Brain pericyte (primary cell): ENCODE data around the gene PDLIM3.
"Not testable (repeated sequence)": the region's sequence is repeated elsewhere in the genome, so short reads cannot be mapped to it uniquely, and the experiment has no call there.

Source experiments
- DNase-seq: peaks from one replicate; pipeline ENCODE4 v3.0.0-alpha.2; 2012; ENCODE audit warnings: low read depth, low spot score

The PDLIM3 gene, protein sequence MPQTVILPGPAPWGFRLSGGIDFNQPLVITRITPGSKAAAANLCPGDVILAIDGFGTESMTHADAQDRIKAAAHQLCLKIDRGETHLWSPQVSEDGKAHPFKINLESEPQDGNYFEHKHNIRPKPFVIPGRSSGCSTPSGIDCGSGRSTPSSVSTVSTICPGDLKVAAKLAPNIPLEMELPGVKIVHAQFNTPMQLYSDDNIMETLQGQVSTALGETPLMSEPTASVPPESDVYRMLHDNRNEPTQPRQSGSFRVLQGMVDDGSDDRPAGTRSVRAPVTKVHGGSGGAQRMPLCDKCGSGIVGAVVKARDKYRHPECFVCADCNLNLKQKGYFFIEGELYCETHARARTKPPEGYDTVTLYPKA

DNA sequence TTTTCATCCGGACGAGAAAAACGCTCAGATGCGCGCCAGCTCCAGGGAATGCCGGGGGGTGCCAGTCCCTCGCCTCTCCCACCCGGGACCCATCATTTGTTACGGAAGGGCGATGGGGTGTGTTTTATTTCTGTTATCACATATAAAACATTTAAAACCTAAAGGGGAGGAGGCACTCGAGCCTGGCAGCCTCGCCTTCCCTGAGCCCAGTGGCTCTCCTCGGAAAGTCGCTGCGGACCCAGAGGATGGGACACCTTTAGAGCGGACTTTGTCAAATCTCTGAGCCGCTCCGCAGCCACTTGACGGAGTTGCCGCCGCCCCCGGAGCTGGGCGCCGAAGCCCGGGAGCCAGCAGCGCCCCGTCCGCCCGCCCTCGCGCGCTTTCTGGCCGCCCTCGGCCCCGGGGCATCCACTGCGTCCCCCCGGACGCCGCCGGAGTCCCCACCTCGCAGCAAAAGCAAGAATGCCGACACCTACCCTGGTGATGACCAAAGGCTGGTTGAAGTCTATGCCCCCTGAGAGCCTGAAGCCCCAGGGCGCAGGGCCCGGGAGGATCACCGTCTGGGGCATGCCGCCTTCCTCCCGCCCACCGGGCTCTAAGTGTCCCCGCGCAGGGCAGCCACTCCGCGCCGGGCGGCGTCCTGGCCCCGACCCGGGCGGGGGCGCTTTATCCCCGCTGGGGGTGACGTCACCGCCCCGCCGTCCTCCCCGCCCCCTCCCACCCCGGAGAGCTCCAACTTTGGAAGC, at the start of gene PDLIM3:
Gene PDLIM3, minus strand, starts transcription at position 642 of the 746 bp plus-strand sequence. Its CDS starts 73 bp downstream, at position 569.
- no peak for DNase-seq

DNA sequence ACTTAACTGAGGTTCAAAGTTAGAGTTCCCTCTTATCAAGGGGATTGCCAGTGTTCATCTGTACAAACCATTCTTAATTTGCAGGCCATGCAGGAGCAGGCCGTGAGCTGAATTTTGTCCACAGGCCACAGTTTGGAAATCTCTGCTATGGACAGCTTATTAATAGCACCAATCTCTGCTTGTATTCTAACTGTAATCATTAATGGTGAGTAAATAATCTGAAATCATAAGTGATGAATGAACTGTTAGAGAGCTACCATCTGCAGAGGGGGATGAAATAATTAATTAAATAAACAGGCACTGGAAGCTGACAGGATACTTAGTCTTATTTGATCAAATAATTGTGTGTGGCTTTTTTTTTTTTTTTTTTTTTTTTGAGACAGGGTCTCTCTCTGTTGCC, 48.5 kb upstream of the PDLIM3 start:
- DNase-seq: no peak

DNA sequence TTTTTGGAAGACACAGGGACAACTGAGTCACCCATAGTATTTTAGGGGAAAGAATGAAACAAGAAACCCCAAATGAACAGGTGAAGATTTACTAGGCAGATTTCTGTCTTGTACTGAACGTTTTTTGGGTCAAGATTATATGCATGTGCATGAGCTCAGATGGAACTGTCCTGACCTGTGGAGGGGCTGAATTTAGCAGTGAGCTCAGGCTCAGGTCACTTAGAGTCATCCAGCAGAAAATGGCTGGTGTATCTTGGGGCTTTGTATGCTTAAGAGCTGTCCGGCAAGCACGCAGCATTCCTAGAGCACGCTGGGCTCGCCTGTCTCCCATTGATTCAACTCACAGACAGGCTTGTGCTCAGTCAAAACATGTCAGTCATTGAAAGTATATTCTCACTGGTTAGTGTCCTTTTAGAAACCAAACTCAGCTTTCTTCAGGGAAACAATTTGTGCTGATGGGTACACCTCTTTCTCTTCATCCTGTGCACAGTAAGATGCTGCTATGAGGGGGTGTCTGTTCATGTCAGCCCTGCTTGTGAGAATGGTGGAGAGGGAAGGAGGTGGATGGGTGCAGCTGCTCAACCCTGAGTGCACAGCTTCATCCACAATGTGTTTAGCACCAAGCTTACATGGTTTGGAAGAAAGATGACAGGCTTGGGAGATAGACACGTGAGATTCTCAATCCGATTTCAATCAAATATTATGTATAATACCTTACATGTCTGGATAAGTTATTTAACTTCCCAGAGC, 47.5 kb upstream of the PDLIM3 start:
- no peak for DNase-seq

DNA sequence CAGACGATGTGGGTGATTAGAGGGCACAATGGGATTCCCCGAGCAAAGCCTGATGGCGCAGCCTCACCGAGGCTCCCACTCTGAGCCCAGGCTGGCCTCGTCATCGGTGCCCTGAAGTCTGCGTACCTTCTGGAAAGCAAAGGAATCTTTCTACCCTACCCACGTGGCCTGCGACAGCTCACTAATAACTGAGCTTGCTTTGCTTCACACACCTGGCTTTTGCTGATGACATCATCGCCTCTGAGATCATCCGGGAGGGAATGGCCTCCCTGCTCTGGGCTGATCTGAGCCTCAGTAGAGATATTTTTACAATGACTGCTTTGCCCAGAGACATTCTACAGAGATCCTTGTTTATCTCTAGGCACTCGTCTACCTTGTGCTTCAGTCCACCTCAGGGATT, 45.4 kb upstream of the PDLIM3 start:
- no peak for DNase-seq

DNA sequence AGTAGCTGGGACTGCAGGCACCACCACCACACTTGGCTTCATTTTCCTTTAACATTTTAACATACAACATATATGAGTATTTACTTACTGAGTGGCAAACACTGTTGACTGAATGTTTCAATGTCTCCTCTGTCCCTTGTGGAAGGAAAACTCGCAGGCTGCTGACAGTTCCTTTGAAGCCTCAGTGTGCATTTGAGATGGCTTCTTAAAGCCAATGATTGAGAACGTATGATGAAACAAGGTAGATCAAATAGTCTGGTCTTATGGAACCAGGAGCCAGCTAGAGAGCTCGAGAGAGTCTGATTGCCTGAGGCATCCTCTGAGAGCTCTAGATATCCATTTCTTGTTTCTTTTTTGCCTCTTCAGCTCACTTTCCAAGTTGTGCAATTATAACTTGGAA, 43.0 kb upstream of the PDLIM3 start:
- DNase-seq: no peak

DNA sequence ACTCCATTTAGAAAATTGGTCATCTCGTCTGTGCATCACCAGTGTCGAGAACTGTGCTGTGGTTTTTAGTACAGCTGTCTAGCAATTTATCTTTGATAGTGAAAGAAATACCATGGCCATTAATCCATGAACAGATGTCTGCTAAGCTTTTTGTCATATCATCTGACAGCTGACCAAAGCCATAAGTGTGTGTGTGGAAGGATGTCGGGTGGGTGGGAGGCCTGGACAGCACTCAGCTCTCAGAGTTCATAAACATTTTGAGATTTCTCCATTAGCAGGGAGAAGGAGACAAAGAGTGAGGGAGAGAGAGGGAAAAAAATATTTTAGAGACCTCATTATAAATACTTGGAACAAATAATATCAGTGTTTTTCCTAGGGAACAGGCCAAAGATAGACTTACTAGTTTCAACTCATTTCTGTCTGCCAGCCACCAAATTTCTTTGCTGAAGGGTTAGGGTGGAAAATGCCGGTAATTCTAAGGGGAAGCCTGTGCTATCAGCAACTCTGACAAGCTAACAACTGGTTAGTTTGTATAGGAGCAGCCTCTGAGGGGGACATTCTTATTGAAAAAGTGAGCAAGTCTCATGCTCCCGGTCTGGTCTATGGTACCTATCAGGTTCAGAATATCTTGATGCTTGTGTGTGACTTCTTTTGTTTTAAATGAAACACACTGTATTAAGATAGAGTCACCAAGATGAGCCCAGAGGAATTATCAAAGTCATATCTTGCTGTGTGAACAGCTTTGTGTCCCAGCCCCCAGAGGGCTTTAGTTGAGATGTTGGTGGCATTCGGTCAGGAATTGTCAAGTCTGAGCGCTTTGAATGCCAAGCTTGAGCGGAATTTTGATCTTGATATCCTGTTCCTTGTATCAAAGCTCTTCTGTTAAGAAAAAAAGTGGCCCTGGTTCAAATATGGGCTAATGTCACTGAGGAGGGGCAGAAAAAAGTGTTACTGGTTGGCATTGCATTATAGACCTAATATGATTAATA, 41.9 kb upstream of the PDLIM3 start:
- no peak for DNase-seq

DNA sequence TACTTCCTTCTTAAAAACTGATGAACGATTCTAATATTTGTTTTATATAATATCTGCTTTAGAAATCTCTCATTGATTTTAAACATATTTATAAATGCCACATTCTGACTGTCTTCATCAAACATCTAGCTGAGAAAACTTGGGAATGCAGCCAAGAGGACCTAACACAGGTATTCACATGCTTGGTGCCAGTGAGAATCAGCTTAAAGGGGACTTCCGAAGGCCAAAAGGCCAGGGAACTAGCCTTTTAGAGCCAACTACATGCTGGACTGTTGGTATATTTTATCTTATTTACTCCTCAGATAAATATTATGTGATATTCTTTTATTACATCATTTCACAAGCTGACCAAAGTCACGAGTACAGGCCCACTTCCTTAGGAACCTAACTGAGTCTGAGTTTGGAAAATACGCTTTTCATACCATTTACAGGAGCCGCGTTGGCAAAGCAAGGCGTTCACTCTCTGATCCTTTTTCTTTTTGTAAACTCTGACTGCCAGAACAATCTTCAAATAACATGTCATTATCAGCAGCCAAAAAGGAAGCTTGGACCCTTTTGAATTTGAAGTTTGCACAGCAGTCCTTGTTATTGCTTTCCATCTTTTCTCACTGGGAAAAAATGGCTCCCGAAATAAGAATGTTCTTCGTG, 41.1 kb upstream of the PDLIM3 start:
- DNase-seq: no peak

DNA sequence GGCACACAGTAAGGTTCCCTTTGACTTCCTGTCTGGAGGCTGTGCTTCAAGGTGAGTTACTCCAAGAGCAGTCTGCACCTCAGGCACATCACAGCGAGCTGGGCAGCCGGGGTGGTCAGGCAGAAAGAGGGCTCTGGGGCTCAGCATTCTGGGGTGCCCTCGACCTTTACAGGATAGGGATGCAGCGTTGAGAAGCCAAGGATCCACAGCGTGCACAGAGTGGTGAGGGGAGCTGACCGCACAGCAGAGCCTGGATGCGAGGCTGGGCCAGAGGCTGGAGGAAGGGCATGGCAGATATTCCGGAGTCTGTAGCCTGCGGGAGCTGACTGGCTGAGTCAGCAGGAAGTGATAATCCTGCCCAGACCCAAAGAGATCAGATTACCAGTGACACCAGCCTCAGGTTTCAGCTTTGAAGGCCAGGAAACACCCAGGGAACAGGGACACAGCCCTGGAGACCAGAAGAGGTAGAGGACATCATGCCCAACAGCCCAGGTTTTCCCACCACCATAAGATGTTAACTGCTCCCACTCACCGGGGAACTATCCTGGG, 38.4 kb upstream of the PDLIM3 start:
- no peak for DNase-seq

DNA sequence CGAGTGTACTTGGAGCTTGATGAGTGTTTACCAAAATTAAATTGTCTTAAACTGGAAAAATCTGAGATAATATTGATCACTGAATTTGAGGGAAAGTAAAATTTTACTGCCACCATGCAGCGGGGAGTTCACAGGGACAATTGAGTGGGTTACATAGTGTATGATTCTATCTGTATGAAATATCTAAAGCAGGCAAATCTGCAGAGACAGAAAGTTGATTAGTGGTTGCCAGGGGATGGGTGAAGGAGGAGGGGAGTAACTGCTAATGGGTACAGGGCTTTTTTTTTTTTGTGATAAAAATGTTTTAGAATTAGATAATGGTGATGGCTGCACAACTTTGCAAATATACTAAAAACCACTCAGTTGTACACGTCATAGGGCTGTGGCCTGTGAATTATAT, 35.4 kb upstream of the PDLIM3 start:
- DNase-seq: no peak

DNA sequence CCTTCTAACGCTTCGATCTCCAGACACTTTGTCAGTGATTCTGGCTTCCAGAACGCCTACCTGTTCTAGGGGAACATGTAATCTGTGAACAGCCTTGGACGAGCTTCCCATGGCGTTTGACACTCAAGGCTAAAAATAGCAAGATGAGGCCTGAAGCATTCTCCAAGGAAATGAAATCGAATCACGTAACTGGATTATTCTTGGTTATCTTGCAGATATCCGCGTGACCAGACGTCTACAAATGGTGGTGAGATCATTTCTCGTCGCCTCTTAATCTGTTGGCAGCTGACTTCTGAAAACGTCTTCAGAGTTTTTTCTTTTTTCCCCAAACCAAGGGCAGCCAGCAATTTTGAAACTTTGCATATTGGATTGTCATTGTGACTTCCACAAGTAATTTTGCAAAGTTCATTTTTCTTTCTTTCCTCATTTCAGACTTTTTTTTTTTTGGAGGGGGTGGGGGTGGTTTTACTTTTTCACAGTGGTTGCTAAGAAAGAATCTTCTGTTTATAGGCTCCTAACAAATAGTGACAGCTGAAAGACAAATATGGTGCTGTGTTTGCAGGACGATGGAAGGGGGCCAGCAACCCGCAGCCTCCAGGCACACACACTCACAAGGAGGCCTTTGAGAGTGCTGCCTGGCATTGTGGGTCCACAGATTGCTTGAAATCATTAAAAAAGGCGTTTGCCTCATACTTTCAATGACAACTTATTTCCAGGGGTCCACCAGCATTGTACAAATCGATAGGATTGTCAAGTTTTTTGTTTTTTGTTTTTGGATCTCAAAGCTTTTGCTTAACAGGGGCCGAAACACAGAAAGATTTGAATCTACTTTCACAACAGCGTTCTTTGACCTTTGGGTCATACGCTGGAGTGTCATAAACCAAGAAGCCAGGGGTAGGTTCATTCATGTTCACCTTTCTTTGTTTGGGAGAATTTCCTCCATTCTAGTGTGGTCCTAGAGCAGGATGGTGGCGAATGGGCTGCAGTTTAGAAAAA, 32.4 kb upstream of the PDLIM3 start:
- DNase-seq: no peak

DNA sequence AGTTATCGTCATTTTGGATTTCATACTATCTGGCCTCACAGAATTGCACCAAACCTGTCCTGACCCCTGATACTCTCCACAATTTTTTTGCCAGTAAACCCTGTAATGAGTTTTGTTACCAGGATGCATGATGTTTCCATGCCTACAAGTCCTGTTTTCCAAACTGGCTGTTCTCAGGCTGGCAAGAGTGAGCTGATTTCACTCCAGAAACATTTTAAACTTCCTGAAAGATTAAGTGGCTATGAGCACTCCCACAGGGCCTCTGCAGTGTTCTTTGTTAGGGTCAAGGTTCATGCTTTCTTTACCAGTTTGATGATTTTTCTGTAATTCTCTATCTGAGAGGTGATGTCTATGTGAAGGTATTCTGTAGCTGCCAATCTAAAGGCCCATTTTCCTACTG, 31.7 kb upstream of the PDLIM3 start:
- no peak for DNase-seq

DNA sequence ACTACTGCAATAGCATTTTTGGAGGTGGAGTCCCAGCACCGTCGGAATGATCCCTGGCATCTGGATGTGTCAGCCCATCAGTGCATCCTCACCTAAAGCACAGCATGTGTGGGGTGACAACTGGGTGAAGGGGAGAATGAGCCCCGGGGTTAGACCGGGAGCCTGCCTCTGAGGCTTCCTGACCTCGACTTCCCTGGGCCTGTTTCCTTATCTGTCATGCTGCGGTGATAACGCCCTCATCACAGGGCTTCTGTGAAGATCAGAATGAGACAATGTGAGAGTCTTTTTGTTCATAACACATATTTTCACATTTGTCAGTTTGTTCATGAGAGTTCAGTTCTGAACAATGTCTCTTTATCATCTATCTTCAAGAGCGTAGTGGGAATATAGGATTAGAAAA, 31.1 kb upstream of the PDLIM3 start:
- no peak for DNase-seq

DNA sequence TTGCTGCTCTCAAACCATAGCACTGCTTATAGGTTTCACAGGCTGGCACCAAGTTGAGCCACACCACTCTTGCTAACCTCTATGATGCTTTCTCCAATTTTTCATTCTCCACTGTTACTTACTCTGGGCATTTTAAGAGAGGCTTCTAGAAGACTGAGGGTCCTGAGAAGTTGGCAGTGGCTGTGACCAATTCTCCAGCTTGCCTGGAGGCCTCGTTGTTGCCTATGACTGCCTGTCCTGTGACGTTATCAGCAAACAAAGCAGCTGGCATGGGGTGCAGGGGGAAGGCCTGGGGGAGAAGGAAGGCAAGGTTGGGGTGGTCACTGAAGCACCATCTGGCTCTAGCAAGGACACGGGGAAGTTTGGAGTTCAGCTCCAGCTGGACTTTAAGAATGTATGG, 30.4 kb upstream of the PDLIM3 start:
- no peak for DNase-seq

DNA sequence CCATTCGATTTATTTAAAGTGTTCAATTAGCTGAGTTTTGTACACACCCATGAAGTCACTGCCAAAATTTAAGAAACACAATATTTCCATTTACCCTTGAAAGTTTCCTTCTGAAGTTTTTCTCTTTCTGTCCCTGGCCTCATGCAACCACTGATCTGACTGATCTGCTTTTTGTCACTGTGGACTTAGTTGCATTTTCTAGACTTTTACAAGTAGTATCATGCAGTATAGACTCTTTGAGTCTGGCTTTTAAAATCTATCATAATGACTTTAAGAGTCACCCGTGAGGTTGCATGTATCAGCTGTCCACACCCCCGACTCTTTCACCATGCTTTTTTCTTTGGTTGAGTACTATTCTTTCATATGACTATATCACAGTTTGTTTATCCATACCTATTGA, 29.0 kb upstream of the PDLIM3 start:
- no peak for DNase-seq

DNA sequence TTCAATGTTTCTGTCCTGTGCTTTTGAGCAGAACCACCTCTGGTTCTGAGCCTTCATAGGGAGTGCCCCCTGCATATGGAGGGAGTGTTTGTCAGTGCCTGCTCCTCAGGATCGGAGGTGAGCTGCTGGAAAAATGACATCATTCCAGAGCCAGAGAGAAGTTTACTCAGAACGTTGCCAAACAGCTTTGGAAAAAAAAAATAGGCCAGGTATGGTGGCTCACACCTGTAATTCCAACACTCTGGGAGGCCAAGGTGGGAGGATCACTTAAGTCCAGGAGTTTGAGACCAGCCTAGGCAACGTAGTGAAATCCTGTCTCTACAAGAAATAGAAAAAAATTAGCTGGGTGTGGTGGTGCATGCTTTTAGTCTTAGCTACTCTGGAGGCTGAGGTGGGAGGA, 27.2 kb upstream of the PDLIM3 start:
- DNase-seq: no peak

DNA sequence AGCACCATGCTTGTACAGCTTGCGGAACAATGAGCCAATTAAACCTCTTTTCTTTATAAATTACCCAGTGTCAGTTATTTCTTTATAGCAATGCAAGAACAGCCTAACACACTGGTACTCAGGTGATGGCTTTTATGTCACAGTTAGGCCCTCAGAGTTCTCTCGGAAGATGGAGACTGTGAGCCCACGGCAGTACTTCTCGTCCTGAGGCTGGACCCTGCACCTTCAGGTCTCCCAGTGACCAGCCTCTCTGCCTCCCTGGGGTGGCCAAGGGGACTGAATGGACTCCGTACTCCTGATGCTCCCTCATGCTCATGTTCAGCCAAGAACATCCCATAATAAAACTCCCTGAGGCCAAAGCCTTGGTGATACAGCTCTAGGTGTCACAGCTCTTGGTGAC, 25.0 kb upstream of the PDLIM3 start:
- DNase-seq: no peak

DNA sequence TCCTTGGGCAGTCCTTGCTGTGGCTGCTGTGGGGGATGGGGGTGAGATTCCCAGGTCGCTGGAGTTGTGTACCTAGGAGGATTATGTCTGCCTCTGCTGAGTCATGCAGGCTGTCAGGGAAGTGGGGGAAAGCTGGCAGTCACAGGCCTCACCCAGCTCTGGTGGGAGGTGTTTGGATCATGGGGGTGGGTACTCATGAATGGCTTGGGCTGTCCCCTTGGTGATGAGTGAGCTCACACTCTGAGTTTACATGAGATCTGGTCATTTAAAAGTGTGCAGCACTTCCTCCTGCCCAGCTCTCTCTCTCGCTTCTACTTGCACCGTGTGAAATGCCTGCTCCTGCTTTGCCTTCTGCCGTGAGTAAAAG, 24.6 kb upstream of the PDLIM3 start:
- DNase-seq: no peak

DNA sequence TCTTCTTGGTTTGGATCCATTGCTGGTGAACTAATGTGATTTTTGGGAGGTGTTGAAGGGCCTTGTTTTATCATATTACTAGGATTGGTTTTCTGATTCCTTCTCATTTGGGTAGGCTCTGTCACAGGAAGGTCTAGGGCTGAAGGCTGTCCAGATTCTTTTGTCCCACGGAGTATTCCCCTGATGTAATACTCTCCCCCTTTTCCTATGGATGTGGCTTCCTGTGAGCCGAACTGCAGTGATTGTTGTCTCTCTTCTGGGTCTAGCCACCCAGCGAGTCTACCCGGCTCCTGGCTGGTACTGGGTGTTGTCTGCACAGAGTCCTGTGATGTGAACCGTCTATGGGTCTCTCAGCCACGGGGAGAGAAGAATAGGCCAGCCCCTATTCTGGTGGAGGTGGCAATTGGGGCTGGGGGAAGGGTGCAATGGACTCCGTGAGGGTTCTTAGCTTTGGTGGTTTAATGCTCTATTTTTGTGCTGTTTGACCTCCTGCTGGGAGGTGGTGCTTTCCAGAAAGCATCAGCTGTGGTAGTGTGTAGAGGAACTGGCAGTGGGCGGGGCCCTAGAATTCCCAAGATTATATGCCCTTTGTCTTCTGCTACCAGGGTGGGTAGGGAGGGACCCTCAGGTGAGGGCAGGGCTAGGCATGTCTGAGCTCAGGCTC, 24.1 kb upstream of the PDLIM3 start:
- not testable (repeated sequence) for DNase-seq
